HUES6 (cell line): ENCODE results near the gene NPAT.
A peak's percentile ranks its signal among the peaks of the same experiment; 100 is the strongest.

Experiments
- H3K27ac ChIP-seq: 2 replicates; pipeline ENCODE4 v1.7.0; 2013; ENCODE audit warnings: low read depth, mild to moderate bottlenecking, low read length, inconsistent platforms
- H3K27me3 ChIP-seq: 2 replicates; pipeline ENCODE4 v1.6.1; 2013; ENCODE audit warnings: low read length; ENCODE audit not compliant: control insufficient read depth, insufficient read depth
- H3K36me3 ChIP-seq: 2 replicates; pipeline ENCODE4 v1.6.1; 2013; ENCODE audit warnings: low read length; ENCODE audit not compliant: control insufficient read depth, insufficient read depth
- H3K4me1 ChIP-seq: 2 replicates; pipeline ENCODE4 v1.6.1; 2013; ENCODE audit warnings: low read length; ENCODE audit not compliant: control insufficient read depth, insufficient read depth
- H3K4me3 ChIP-seq: 2 replicates; pipeline ENCODE4 v1.5.1; 2013; ENCODE audit warnings: low read depth, low read length
- H3K9ac ChIP-seq: one replicate; pipeline ENCODE4 v1.6.1; 2013; ENCODE audit warnings: mild to moderate bottlenecking, low read length
- H3K9me3 ChIP-seq: 2 replicates; pipeline ENCODE4 v1.6.1; 2013; ENCODE audit warnings: low read depth, low read length; ENCODE audit not compliant: control insufficient read depth, insufficient read depth

The NPAT gene

DNA sequence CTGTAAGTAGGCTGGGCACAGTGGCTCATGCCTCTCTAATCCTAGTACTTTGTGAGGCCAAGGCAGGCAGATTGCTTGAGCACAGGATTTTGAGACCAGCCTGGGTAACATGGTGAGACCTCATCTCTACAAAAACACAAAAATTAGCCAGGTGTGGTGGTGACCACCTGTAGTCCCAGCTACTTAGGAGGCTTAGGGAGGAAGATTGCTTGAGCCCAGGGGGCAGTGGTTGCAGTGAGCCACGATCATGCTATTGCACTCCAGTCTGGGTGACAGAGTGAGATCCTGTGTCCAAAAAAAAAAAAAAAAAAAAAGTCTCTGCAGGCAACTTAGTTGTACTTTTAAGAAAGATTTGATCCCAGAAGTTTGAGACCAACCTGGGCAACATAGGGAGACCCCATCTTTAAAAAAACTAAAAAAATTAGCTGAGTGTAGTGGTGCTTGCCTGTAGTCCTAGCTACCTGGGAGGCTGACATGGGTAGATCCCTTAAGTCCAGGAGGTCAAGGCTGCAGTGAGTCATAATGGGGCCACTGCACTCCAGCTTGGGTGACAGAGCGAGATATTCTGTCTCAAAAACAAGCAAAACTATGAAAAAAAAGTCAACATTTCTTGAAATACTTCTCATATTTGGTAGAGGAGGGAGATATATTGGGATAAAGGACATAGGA, 11.0 kb upstream of the NPAT start:
- no peak overlapping the region for H3K27ac ChIP-seq
- no peak overlapping the region for H3K9ac ChIP-seq
- H3K9me3 ChIP-seq = no peaks in the 10 kb centered on the region
- no peaks in the 10 kb centered on the region for H3K27me3 ChIP-seq
- peaks cover 70% of the 10 kb centered on the region for H3K36me3 ChIP-seq
- no peak overlapping the region for H3K4me3 ChIP-seq
- H3K4me1 ChIP-seq = no peaks in the 10 kb centered on the region

- no peaks in the 10 kb centered on the region for H3K9me3 ChIP-seq
- no peak overlapping the region for H3K9ac ChIP-seq
- H3K27ac ChIP-seq = no peak overlapping the region
- no peak overlapping the region for H3K4me3 ChIP-seq
- H3K36me3 ChIP-seq = peaks cover 46% of the 10 kb centered on the region
- no peaks in the 10 kb centered on the region for H3K27me3 ChIP-seq
- peaks cover 21% of the 10 kb centered on the region for H3K4me1 ChIP-seq
Observed at GRCh38 chr11:108228251-108228650, 5.8 kb upstream of the NPAT start.

GRCh38 chr11:108226036-108226435, 3.6 kb upstream of the NPAT start:
- no peaks in the 10 kb centered on the region for H3K9me3 ChIP-seq
- no peak overlapping the region for H3K4me3 ChIP-seq
- no peaks in the 10 kb centered on the region for H3K27me3 ChIP-seq
- H3K4me1 ChIP-seq = peaks cover 23% of the 10 kb centered on the region
- H3K9ac ChIP-seq = no peak overlapping the region
- peaks cover 33% of the 10 kb centered on the region for H3K36me3 ChIP-seq
- no peak overlapping the region for H3K27ac ChIP-seq

DNA sequence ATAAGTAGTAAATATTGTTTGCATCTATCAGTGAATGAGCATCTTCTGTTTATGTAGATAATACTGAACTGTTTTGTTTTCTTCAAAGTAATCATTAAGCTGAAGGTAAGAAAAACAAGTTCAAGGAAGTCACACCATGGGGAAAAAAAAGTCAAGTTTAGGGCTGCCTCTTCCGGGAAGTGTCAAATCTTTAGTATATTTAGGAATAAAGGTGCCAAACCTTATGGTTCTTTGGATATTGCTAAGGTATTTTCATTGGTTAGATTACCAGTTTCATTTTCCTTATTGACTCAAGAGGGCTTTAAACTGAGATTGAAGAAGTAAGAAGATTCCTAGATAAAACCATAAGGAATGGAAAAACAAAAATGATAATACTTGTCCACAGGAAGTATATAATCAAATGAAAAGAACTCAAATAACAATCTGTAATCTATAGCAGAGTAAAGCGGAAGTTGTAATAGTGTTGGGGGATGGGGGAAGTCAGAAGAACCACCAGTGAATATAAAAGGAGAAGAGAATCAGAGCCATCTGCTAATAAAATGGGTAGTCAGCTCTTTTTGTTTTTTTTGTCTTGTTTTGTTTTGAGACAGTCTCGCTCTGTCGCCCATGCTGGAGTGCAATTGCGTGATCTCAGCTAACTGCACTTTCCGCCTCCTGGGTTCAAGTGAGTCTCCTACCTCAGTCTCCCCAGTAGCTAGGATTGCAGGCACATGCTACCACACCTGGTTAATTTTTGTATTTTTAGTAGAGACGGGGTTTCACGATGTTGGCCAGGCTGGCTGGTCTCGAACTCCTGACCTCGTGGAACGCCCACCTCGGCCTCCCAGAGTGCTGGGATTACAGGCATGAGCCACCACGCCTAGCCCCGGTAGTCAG, 2.7 kb upstream of the NPAT start:
- peak overlapping the region; percentile 81; the same call in 1 of the 2 replicates for H3K4me3 ChIP-seq
- H3K27me3 ChIP-seq = no peaks in the 10 kb centered on the region
- H3K27ac ChIP-seq = no peak overlapping the region
- peaks cover 32% of the 10 kb centered on the region for H3K4me1 ChIP-seq
- peaks cover 29% of the 10 kb centered on the region for H3K36me3 ChIP-seq
- H3K9ac ChIP-seq = no peak overlapping the region
- H3K9me3 ChIP-seq = no peaks in the 10 kb centered on the region

- Histone ChIP-seq H3K4me3 (peak overlapping the region; percentile 81), H3K4me1 (peaks cover 40% of the 10 kb centered on the region), H3K9me3 (no peaks in the 10 kb centered on the region), H3K36me3 (peaks cover 21% of the 10 kb centered on the region), H3K9ac (peak overlapping the region; percentile 91), H3K27ac (no peak overlapping the region), H3K27me3 (no peaks in the 10 kb centered on the region)
Observed at GRCh38 chr11:108224366-108224765, 1.9 kb upstream of the NPAT start.

DNA sequence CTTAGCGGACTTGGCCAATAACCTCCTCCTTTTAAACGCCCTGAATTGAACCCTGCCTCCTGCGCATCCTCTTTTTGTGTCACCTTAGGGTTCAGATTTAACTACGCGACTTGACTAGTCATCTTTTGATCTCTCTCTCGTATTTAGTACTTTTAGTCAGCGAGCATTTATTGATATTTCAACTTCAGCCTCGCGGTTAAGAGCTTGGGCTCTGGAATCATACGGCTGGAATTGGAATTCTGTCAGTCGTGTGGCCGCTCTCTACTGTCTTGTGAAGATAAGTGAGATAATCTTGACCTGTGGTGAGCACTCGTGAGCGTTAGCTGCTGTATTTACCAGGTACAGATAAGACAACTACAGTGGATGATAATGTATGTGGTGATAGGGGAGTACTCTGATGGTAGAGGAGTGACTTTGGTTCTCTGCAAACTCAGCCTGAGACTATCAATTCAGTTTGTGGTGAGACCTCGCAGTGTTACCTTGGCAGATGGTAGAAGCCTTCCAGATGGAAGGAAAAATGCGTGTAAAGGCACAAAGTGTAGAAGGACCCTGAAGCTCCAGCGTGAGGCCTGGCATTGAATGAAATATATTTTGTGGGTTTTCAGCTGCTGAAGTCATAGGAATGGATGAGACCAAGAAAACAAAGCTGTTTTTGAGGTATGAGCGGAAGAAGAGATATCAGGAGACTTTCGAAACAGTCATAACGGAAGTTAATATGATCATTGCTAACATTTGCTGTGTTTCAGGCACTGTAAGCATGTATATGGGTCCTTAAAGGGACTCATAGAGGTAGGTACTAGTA, 1.1 kb upstream of the NPAT start:
- H3K4me1 ChIP-seq = peaks cover 48% of the 10 kb centered on the region
- H3K9me3 ChIP-seq = no peaks in the 10 kb centered on the region
- H3K9ac ChIP-seq = peak overlapping the region; percentile 91
- H3K36me3 ChIP-seq = peaks cover 13% of the 10 kb centered on the region
- H3K27ac ChIP-seq = peak overlapping the region; percentile 85
- peak overlapping the region; percentile 81 for H3K4me3 ChIP-seq
- no peaks in the 10 kb centered on the region for H3K27me3 ChIP-seq

- H3K27me3 ChIP-seq = no peaks in the 10 kb centered on the region
- peak overlapping the region; percentile 91 for H3K9ac ChIP-seq
- H3K4me1 ChIP-seq = peaks cover 48% of the 10 kb centered on the region
- H3K4me3 ChIP-seq = peak overlapping the region; percentile 81
- no peaks in the 10 kb centered on the region for H3K9me3 ChIP-seq
- H3K36me3 ChIP-seq = no peaks in the 10 kb centered on the region
- peak overlapping the region; percentile 69 for H3K27ac ChIP-seq
Observed at GRCh38 chr11:108221911-108222573, 396 bp downstream of the NPAT start.

DNA sequence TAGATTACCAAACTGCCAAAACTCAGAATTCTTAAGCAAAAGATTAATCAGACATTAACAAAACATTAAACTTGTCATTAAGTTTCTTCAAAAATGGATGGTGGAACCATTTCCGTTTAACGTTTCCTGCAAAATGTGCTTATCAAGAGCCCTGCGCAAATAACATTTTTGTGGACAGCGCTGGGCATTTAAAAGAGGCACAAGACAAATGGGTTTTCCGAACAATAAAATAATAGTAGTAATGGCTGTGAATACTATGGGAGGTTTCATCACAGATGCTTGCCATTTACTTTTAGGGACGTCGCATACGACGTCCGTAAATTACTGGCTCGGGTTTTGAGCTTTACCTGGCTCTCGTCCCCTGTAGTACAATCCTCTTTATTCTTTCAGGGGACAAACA, 1.1 kb downstream of the NPAT start:
- no peaks in the 10 kb centered on the region for H3K36me3 ChIP-seq
- H3K9ac ChIP-seq = peak overlapping the region; percentile 91
- H3K9me3 ChIP-seq = no peaks in the 10 kb centered on the region
- H3K27ac ChIP-seq = peak overlapping the region; percentile 69; the same call in 1 of the 2 replicates
- H3K27me3 ChIP-seq = no peaks in the 10 kb centered on the region
- peaks cover 48% of the 10 kb centered on the region for H3K4me1 ChIP-seq
- H3K4me3 ChIP-seq = peak overlapping the region; percentile 81

GRCh38 chr11:108220721-108221336, 1.6 kb downstream of the NPAT start:
- no peaks in the 10 kb centered on the region for H3K36me3 ChIP-seq

More at GRCh38 chr11:108220721-108221336, 1.6 kb downstream of the NPAT start:
- no peak overlapping the region; the same call in 1 of the 2 replicates for H3K27ac ChIP-seq
- no peaks in the 10 kb centered on the region for H3K9me3 ChIP-seq
- peak overlapping the region; percentile 81 for H3K4me3 ChIP-seq
- H3K9ac ChIP-seq = peak overlapping the region; percentile 91
- peaks cover 48% of the 10 kb centered on the region for H3K4me1 ChIP-seq
- H3K27me3 ChIP-seq = no peaks in the 10 kb centered on the region
